Measurements from ENCODE around the gene TRPC4. TPM values are rescaled to one million over a fixed set of nuclear protein-coding genes. Genes with fewer than 3 reads are reported as not detected.
A peak's percentile ranks its signal among the peaks of the same experiment; 100 is the strongest.

TRPC4 gene
- total and polyA plus RNA-seq, 2 donors (not counting 1 experiment from before 2014, with no cell fraction given), result 1.7 to 30.7 TPM

DNA sequence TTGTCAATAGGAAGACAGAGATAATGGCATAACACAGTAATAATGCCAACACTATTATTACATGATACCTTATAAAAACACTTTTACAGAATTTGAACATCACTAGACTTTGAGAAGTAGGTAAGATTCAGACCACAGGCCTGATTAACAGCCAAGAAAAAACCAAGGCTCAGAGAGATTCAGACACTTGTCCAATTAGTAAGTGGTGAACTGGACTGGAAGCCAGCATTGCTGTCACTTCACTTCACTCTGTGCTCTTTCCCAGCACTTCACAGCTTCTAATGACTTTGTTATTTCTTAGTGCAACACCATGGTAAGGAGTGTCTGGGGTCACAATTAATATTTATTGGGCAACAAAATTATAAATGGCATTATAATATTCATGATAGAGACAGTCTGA lies 91.9 kb downstream of the TRPC4 start:
- no peaks in the 10 kb centered on the region for H3K79me2 ChIP-seq (ENCODE audit: control insufficient read depth, insufficient read depth, low read length)
- H3K27ac ChIP-seq (ENCODE audit: insufficient read depth, low read length), result no peak overlapping the region
- no peak overlapping the region for H3K4me3 ChIP-seq (replicated peaks in 1 of 4; ENCODE audit: control extremely low read depth in 1 of 4, insufficient read depth in 1 of 4, low read depth in 3 of 4, low read length in 4 of 4)
- H3K36me3 ChIP-seq (ENCODE audit: control insufficient read depth, insufficient read depth, low read length), result no peaks in the 10 kb centered on the region
- H3K9me3 ChIP-seq (ENCODE audit: control insufficient read depth, insufficient read depth, low read depth, low read length), result no peaks in the 10 kb centered on the region
- no peak overlapping the region for H3K4me2 ChIP-seq (ENCODE audit: extremely low read depth, insufficient read depth, low read length)
- no peak overlapping the region for H3K9ac ChIP-seq (ENCODE audit: insufficient read depth, low read length)
- no peak overlapping the region for H2AFZ ChIP-seq (ENCODE audit: low read length)
- peak in 1 of 2 donors; percentile 63 for DNase-seq (ENCODE audit: low read depth in 2 of 2)
- no peak for TF ChIP-seq EZH2 (IDR thresholded peaks at IDR 0.05; ENCODE audit: low read length, missing control alignments)
- TF ChIP-seq, protein P1, sequence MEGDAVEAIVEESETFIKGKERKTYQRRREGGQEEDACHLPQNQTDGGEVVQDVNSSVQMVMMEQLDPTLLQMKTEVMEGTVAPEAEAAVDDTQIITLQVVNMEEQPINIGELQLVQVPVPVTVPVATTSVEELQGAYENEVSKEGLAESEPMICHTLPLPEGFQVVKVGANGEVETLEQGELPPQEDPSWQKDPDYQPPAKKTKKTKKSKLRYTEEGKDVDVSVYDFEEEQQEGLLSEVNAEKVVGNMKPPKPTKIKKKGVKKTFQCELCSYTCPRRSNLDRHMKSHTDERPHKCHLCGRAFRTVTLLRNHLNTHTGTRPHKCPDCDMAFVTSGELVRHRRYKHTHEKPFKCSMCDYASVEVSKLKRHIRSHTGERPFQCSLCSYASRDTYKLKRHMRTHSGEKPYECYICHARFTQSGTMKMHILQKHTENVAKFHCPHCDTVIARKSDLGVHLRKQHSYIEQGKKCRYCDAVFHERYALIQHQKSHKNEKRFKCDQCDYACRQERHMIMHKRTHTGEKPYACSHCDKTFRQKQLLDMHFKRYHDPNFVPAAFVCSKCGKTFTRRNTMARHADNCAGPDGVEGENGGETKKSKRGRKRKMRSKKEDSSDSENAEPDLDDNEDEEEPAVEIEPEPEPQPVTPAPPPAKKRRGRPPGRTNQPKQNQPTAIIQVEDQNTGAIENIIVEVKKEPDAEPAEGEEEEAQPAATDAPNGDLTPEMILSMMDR (conservative IDR thresholded peaks at IDR 0.05 in 1 of 2, IDR thresholded peaks at IDR 0.05 in 1 of 2; ENCODE audit: low read depth in 1 of 2, low read length in 2 of 2), result no peak
- H4K20me1 ChIP-seq (ENCODE audit: control insufficient read depth, extremely low read depth, insufficient read depth, low read length), result no peaks in the 10 kb centered on the region
- no peaks in the 10 kb centered on the region for H3K4me1 ChIP-seq (ENCODE audit: control insufficient read depth, extremely low read depth, insufficient read depth, low read length)
- no peaks in the 10 kb centered on the region for H3K27me3 ChIP-seq (ENCODE audit: control insufficient read depth, insufficient read depth, low read length)

DNA sequence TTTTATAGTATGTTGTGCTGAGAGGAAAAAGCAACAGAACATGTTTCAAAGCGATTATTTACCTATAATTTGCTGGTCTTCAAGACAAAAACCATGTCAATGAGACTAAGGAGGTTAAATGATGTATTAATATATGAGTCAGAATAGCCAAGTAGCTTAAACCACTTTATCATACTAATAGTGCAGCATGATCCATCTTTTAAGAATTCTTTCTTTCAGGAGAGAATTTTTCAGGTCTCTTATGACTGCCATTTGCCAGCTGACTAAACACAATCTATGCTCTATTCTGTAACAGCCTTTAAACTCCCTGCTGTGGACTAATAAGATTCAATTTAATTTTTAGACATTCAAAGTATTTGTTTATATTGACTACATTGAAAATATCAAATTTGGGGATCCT lies 93.7 kb downstream of the TRPC4 start:
- no peak overlapping the region for H3K4me2 ChIP-seq (ENCODE audit: extremely low read depth, insufficient read depth, low read length)
- no peaks in the 10 kb centered on the region for H3K4me1 ChIP-seq (ENCODE audit: control insufficient read depth, extremely low read depth, insufficient read depth, low read length)
- H3K27me3 ChIP-seq (ENCODE audit: control insufficient read depth, insufficient read depth, low read length), result no peaks in the 10 kb centered on the region
- H3K36me3 ChIP-seq (ENCODE audit: control insufficient read depth, insufficient read depth, low read length), result no peaks in the 10 kb centered on the region
- no peak overlapping the region for H3K9ac ChIP-seq (ENCODE audit: insufficient read depth, low read length)
- no peak overlapping the region for H3K4me3 ChIP-seq (replicated peaks in 1 of 4; ENCODE audit: control extremely low read depth in 1 of 4, insufficient read depth in 1 of 4, low read depth in 3 of 4, low read length in 4 of 4)
- peak; percentile 10 to 85 for DNase-seq (ENCODE audit: low read depth in 2 of 2)
- no peak for TF ChIP-seq EZH2 (IDR thresholded peaks at IDR 0.05; ENCODE audit: low read length, missing control alignments)
- TF ChIP-seq, protein P1 (conservative IDR thresholded peaks at IDR 0.05 in 1 of 2, IDR thresholded peaks at IDR 0.05 in 1 of 2; ENCODE audit: low read depth in 1 of 2, low read length in 2 of 2), result no peak
- no peak overlapping the region for H3K27ac ChIP-seq (ENCODE audit: insufficient read depth, low read length)
- H3K9me3 ChIP-seq (ENCODE audit: control insufficient read depth, insufficient read depth, low read depth, low read length), result no peaks in the 10 kb centered on the region
- H3K79me2 ChIP-seq (ENCODE audit: control insufficient read depth, insufficient read depth, low read length), result no peaks in the 10 kb centered on the region
- H2AFZ ChIP-seq (ENCODE audit: low read length), result no peak overlapping the region
- H4K20me1 ChIP-seq (ENCODE audit: control insufficient read depth, extremely low read depth, insufficient read depth, low read length), result no peaks in the 10 kb centered on the region

DNA sequence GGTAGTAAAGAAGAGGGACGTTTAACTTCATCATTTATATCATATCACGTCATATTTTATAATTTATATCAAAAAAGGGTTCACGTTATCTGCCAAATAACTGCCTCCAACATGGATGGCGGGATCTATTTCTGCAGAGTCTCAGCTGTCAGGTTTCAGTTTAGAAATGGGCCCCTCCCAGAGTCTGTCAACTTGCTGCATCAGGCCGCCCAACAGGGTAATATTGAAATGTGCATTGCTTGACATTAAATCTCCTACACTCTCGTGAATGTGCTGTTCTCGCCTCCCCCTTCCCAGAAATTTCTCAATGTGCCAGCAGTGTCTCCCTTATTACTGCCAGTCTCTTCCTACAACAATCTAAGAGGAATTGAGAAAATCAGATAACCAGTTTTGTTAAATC lies 96.9 kb downstream of the TRPC4 start:
- no peaks in the 10 kb centered on the region for H3K9me3 ChIP-seq (ENCODE audit: control insufficient read depth, insufficient read depth, low read depth, low read length)
- H3K9ac ChIP-seq (ENCODE audit: insufficient read depth, low read length), result no peak overlapping the region
- no peak overlapping the region for H3K27ac ChIP-seq (ENCODE audit: insufficient read depth, low read length)
- H3K4me2 ChIP-seq (ENCODE audit: extremely low read depth, insufficient read depth, low read length), result no peak overlapping the region
- no peaks in the 10 kb centered on the region for H3K27me3 ChIP-seq (ENCODE audit: control insufficient read depth, insufficient read depth, low read length)
- no peaks in the 10 kb centered on the region for H3K79me2 ChIP-seq (ENCODE audit: control insufficient read depth, insufficient read depth, low read length)
- no peaks in the 10 kb centered on the region for H3K4me1 ChIP-seq (ENCODE audit: control insufficient read depth, extremely low read depth, insufficient read depth, low read length)
- no peak overlapping the region for H3K4me3 ChIP-seq (replicated peaks in 1 of 4; ENCODE audit: control extremely low read depth in 1 of 4, insufficient read depth in 1 of 4, low read depth in 3 of 4, low read length in 4 of 4)
- DNase-seq (ENCODE audit: low read depth in 2 of 2), result no peak
- TF ChIP-seq, protein P1 (conservative IDR thresholded peaks at IDR 0.05 in 1 of 2, IDR thresholded peaks at IDR 0.05 in 1 of 2; ENCODE audit: low read depth in 1 of 2, low read length in 2 of 2), result no peak
- no peak for TF ChIP-seq EZH2 (IDR thresholded peaks at IDR 0.05; ENCODE audit: low read length, missing control alignments)
- H2AFZ ChIP-seq (ENCODE audit: low read length), result no peak overlapping the region
- H4K20me1 ChIP-seq (ENCODE audit: control insufficient read depth, extremely low read depth, insufficient read depth, low read length), result no peaks in the 10 kb centered on the region
- no peaks in the 10 kb centered on the region for H3K36me3 ChIP-seq (ENCODE audit: control insufficient read depth, insufficient read depth, low read length)

Data from fibroblast of lung (primary cell).